ENCODE measurements around the gene ECE2. TPM values are rescaled to one million over a fixed set of nuclear protein-coding genes. Genes with fewer than 3 reads are reported as not detected.

ECE2 gene
- total RNA-seq (2021; ENCODE audit: unreplicated experiment) (not detected), Bru-seq, nascent RNA (not detected), BruChase-seq, experiment 1, labeled RNA remaining after a 2-hour chase (not detected), BruChase-seq, experiment 2, labeled RNA remaining after a 6-hour chase (not detected)
- polyA plus RNA-seq (2012; ENCODE audit: insufficient read length), result not detected
- long read RNA-seq, result 0 reads

DNA sequence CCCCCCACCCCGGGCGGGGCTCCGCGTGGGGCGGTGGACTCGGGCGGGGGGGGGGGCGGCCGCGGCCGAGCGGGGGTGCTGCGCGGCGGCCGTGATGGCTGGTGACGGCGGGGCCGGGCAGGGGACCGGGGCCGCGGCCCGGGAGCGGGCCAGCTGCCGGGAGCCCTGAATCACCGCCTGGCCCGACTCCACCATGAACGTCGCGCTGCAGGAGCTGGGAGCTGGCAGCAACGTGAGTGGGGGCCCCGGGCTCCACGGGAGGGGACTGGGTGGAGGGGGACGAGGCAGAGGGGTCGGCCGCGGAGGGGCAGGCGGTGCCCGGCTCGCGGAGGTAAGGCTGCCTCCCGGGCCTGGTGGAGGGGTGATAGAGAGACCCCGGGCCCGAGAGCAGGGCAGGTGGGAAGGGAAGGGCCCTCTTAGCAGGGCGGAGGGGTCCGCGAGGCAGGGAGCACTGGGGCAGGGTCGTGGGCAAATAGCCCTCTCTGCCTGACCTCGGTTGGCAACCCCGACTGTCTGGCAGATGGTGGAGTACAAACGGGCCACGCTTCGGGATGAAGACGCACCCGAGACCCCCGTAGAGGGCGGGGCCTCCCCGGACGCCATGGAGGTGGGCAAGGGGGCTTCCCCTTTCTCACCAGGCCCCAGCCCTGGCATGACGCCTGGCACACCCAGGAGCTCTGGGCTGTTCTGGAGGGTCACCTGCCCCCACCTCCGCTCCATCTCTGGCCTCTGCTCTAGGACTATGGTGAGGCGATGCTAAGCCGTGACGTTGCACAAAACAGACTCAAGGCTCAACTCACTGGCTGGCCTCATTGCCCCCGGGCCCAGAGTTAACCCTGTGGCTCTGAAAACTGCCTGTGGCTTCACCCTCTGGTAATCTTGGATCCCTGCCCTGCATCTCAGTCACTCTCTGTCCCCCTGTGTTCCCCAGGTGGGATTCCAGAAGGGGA, at the start of gene ECE2:
Gene ECE2, plus strand, starts transcription at position 62 of the 950 bp plus-strand sequence. Its CDS starts 132 bp downstream, at position 194.
- ChIA-PET CTCF (interaction anchor here (0.6 kb wide), 1 partner anchor 250 kb away, joined by 4 read pairs; no protein-coding TSS in a partner anchor), POLR2A (no interaction called here)
- H3K9me3 ChIP-seq (ENCODE audit: control insufficient read depth, insufficient read depth, low read depth, low read length), result no peaks in the 10 kb centered on the region
- H3K36me3 ChIP-seq (ENCODE audit: control insufficient read depth, insufficient read depth, low read length), result no peaks in the 10 kb centered on the region
- no peak within 1 kb of the TSS for H3K27ac ChIP-seq (ENCODE audit: low read length)
- TF ChIP-seq, protein P1, sequence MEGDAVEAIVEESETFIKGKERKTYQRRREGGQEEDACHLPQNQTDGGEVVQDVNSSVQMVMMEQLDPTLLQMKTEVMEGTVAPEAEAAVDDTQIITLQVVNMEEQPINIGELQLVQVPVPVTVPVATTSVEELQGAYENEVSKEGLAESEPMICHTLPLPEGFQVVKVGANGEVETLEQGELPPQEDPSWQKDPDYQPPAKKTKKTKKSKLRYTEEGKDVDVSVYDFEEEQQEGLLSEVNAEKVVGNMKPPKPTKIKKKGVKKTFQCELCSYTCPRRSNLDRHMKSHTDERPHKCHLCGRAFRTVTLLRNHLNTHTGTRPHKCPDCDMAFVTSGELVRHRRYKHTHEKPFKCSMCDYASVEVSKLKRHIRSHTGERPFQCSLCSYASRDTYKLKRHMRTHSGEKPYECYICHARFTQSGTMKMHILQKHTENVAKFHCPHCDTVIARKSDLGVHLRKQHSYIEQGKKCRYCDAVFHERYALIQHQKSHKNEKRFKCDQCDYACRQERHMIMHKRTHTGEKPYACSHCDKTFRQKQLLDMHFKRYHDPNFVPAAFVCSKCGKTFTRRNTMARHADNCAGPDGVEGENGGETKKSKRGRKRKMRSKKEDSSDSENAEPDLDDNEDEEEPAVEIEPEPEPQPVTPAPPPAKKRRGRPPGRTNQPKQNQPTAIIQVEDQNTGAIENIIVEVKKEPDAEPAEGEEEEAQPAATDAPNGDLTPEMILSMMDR (IDR thresholded peaks at IDR 0.05), result no peak
- no peak for TF ChIP-seq TCF7L2 (IDR thresholded peaks at IDR 0.05; ENCODE audit: low read depth, low read length)
- TF ChIP-seq, protein P2, sequence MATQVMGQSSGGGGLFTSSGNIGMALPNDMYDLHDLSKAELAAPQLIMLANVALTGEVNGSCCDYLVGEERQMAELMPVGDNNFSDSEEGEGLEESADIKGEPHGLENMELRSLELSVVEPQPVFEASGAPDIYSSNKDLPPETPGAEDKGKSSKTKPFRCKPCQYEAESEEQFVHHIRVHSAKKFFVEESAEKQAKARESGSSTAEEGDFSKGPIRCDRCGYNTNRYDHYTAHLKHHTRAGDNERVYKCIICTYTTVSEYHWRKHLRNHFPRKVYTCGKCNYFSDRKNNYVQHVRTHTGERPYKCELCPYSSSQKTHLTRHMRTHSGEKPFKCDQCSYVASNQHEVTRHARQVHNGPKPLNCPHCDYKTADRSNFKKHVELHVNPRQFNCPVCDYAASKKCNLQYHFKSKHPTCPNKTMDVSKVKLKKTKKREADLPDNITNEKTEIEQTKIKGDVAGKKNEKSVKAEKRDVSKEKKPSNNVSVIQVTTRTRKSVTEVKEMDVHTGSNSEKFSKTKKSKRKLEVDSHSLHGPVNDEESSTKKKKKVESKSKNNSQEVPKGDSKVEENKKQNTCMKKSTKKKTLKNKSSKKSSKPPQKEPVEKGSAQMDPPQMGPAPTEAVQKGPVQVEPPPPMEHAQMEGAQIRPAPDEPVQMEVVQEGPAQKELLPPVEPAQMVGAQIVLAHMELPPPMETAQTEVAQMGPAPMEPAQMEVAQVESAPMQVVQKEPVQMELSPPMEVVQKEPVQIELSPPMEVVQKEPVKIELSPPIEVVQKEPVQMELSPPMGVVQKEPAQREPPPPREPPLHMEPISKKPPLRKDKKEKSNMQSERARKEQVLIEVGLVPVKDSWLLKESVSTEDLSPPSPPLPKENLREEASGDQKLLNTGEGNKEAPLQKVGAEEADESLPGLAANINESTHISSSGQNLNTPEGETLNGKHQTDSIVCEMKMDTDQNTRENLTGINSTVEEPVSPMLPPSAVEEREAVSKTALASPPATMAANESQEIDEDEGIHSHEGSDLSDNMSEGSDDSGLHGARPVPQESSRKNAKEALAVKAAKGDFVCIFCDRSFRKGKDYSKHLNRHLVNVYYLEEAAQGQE (IDR thresholded peaks at IDR 0.05; ENCODE audit: insufficient read depth in 1 of 2, low read depth in 2 of 2, low read length in 1 of 2), result no peak
- H3K27me3 ChIP-seq (ENCODE audit: control insufficient read depth, insufficient read depth, low read length), result peaks cover 6% of the 10 kb centered on the region; the same call in 1 of the 2 replicates
- DNase-seq (ENCODE audit: low read depth, low spot score) (no peak), ATAC-seq (peak; percentile 28; the same call in 1 of the 2 replicates)
- H3K4me1 ChIP-seq (ENCODE audit: control insufficient read depth, insufficient read depth, low read length), result no peaks in the 10 kb centered on the region
- no peak within 1 kb of the TSS for H3K4me3 ChIP-seq (ENCODE audit: low read depth in 2 of 2, low read length in 2 of 2)
- intact Hi-C loops (cut with micrococcal nuclease; ENCODE audit: unreplicated experiment), result no loop called here
- no TSS peak for BruUV-seq (replicated peaks)
- in situ Hi-C loops (cut with HindIII; ENCODE audit: low pct_unique_long_range_greater_than_20kb, low sequenced_read_pairs), result no loop called here

DNA sequence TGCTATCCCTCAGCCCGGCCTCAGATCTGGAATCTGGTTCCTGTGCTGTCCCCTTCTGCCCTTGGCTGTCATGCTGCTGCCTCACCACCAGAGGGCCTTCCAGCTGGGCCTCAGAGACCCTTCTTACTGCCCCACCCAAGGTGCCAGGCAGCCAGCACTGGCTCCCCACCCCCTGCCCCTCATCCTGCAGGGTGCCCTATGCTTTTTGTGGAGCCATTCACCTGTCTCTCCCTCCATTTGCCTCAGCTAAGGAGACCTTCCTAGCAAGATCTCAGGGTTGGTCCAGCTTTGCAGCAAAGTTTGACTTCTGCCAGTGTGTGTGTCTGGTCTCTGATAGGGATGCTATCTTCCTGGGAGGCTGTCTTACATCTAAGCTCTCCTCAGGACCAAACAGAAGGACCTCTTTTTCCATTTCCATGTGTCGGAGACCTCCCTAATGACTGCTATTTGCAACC, 48.3 kb upstream of the ECE2 start:
- ChIA-PET CTCF (interaction anchor here (0.7 to 2.5 kb wide), 7 partner anchors 14 to 410 kb away, joined by 3 to 7 read pairs (median 4); partner anchors contain the start of gene EEF1AKMT4), POLR2A (interaction anchor here (0.6 kb wide), 1 partner anchor 15 kb away, joined by 3 read pairs; no protein-coding TSS in a partner anchor)
- no TSS peak for BruUV-seq (replicated peaks)
- DNase-seq (ENCODE audit: low read depth, low spot score), result peak; percentile 35
- Histone ChIP-seq H3K27ac (ENCODE audit: low read length) (no peak overlapping the region), H3K36me3 (ENCODE audit: control insufficient read depth, insufficient read depth, low read length) (peaks cover 2% of the 10 kb centered on the region; the same call in 1 of the 2 replicates), H3K4me1 (ENCODE audit: control insufficient read depth, insufficient read depth, low read length) (no peaks in the 10 kb centered on the region), H3K4me3 (ENCODE audit: low read depth in 2 of 2, low read length in 2 of 2) (no peak overlapping the region), H3K27me3 (ENCODE audit: control insufficient read depth, insufficient read depth, low read length) (peaks cover 14% of the 10 kb centered on the region; the same call in 1 of the 2 replicates), H3K9me3 (ENCODE audit: control insufficient read depth, insufficient read depth, low read depth, low read length) (no peaks in the 10 kb centered on the region)
- in situ Hi-C loops (cut with HindIII; ENCODE audit: low pct_unique_long_range_greater_than_20kb, low sequenced_read_pairs) (no loop called here), intact Hi-C loops (cut with micrococcal nuclease; ENCODE audit: unreplicated experiment) (no loop called here)
- TF ChIP-seq SIN3A (IDR thresholded peaks at IDR 0.05; ENCODE audit: borderline replicate concordance, insufficient read depth, low read depth, low read length) (no peak), POLR2AphosphoS5 (IDR thresholded peaks at IDR 0.05; ENCODE audit: low read depth, low read length) (no peak), TCF7L2 (IDR thresholded peaks at IDR 0.05; ENCODE audit: low read depth, low read length) (no peak)
- TF ChIP-seq, protein P2 (IDR thresholded peaks at IDR 0.05; ENCODE audit: insufficient read depth in 1 of 2, low read depth in 2 of 2, low read length in 1 of 2), result no peak
- TF ChIP-seq, protein P1 (IDR thresholded peaks at IDR 0.05), result peak; percentile 97
- ATAC-seq, result peak; percentile 59
